A549 (cell line): ENCODE data around the gene TBC1D25. TPM values are rescaled to one million over a fixed set of nuclear protein-coding genes. Genes with fewer than 3 reads are reported as not detected.
A peak's percentile ranks its signal among the peaks of the same experiment; 100 is the strongest.
"Not testable (repeated sequence)": the region's sequence is repeated elsewhere in the genome, so short reads cannot be mapped to it uniquely, and the experiment has no call there.

ENCODE experiments used
- ATAC-seq, 2 experiments: fragments of 200-7000 bp in 1 of 2; fragments of >200 bp in 1 of 2; cut with Nextera tagmentation in 1 of 2; cut with Tn5 transposase in 1 of 2; 3 replicates each; pipeline versions ENCODE4 v1.8.0 to v1.9.1; 2018 to 2020; ENCODE audit warnings: mild to moderate bottlenecking in 1 of 2, moderate library complexity in 1 of 2
- CTCF ChIA-PET: fragments of 300-600 bp; sonication (Branson Sonifier 250); formaldehyde crosslinking; extraction: SDS; loops from one replicate; lab custom pipeline; 2021; ENCODE audit warnings: antibody characterized with exemption, inconsistent platforms; lab: Yijun Ruan, JAX
- POLR2A ChIA-PET: fragments of 350-600 bp; formaldehyde crosslinking; extraction: SDS; loops from one replicate; lab custom pipeline; 2021; ENCODE audit warnings: antibody characterized with exemption, inconsistent platforms; lab: Yijun Ruan, JAX
- DNase-seq, 2 experiments: peaks; one replicate each; pipeline versions ENCODE4 v3.0.0 to v3.0.0-alpha.2; 2011 to 2016; ENCODE audit warnings: low read depth in 1 of 2, low spot score in 1 of 2
- FAIRE-seq: peaks from 2 replicates; lab custom pipeline; 2011; peaks lifted over from hg19 to GRCh38; lab: Jason Lieb, UNC
- H3K27ac ChIP-seq, 2 experiments: fragments of >200 bp; sonication (Bioruptor Twin); formaldehyde crosslinking; 3 replicates each; pipeline ENCODE4 v1.5.1; 2016 to 2017
- H3K4me1 ChIP-seq: fragments of >200 bp; sonication (Bioruptor Twin); formaldehyde crosslinking; 3 replicates; pipeline ENCODE4 v1.6.1; 2016
- H3K4me2 ChIP-seq: fragments of >200 bp; sonication (Bioruptor Twin); formaldehyde crosslinking; 3 replicates; pipeline ENCODE4 v1.6.1; 2016
- H3K4me3 ChIP-seq: fragments of >200 bp; sonication (Bioruptor Twin); formaldehyde crosslinking; 3 replicates; pipeline ENCODE4 v1.5.1; 2016
- H3K9me3 ChIP-seq: fragments of >200 bp; sonication (Bioruptor Twin); formaldehyde crosslinking; 3 replicates; pipeline ENCODE4 v1.6.1; 2016
- CEBPB ChIP-seq, 2 experiments: fragments of >200 bp in 1 of 2; sonication (Bioruptor Twin) in 1 of 2; formaldehyde crosslinking in 1 of 2; IDR thresholded peaks; 2 replicates each; pipeline ENCODE4 v1.6.1; 2012 to 2016
- EHF ChIP-seq: fragments of 250-450 bp; sonication (Bioruptor Pico); IDR thresholded peaks from 2 replicates; pipeline ENCODE4 v1.5.0; 2020; ENCODE audit warnings: mild to moderate bottlenecking
- FOSB ChIP-seq: fragments of 250-450 bp; sonication (Bioruptor Pico); IDR thresholded peaks from 2 replicates; pipeline ENCODE4 v1.5.0; 2020; ENCODE audit warnings: mild to moderate bottlenecking, moderate library complexity
- HOXB5 ChIP-seq: fragments of 250-450 bp; sonication (Bioruptor Pico); IDR thresholded peaks from 2 replicates; pipeline ENCODE4 v1.5.0; 2020; ENCODE audit warnings: mild to moderate bottlenecking, moderate library complexity
- KDM1A ChIP-seq: fragments of 200-600 bp; sonication (generic); IDR thresholded peaks from 2 replicates; pipeline ENCODE4 v1.6.1; 2016; ENCODE audit warnings: low read depth, mild to moderate bottlenecking
- KDM5A ChIP-seq: fragments of 200-600 bp; sonication (generic); IDR thresholded peaks from 2 replicates; pipeline ENCODE4 v1.6.1; 2016; ENCODE audit warnings: antibody characterized with exemption, mild to moderate bottlenecking
- MAZ ChIP-seq: fragments of 150-350 bp; IDR thresholded peaks from 2 replicates; pipeline ENCODE4 v1.6.1; 2014; ENCODE audit warnings: antibody characterized with exemption, low read depth, low read length, borderline replicate concordance
- MYC ChIP-seq: IDR thresholded peaks from 2 replicates; pipeline ENCODE4 v1.6.1; 2012; ENCODE audit warnings: mild to moderate bottlenecking, inconsistent platforms, low read length, improper control_type of control experiment, borderline replicate concordance
- PHF8 ChIP-seq: fragments of 200-600 bp; sonication (generic); IDR thresholded peaks from 2 replicates; pipeline ENCODE4 v1.6.1; 2016; ENCODE audit warnings: low read depth, mild to moderate bottlenecking, antibody characterized with exemption, moderate library complexity, borderline replicate concordance
- POLR2AphosphoS2 ChIP-seq: conservative IDR thresholded peaks from 2 replicates; pipeline ENCODE4 v1.6.1; 2012; ENCODE audit warnings: low read length, improper control_type of control experiment, inconsistent platforms
- TFCP2L1 ChIP-seq: fragments of 250-450 bp; sonication (Bioruptor Pico); IDR thresholded peaks from 2 replicates; pipeline ENCODE4 v1.5.0; 2021; ENCODE audit warnings: mild to moderate bottlenecking
- TP53 ChIP-seq: fragments of 250-450 bp; sonication (Bioruptor Pico); IDR thresholded peaks from 2 replicates; pipeline ENCODE4 v1.5.0; 2021; ENCODE audit warnings: mild to moderate bottlenecking, moderate library complexity
- ZFP36 ChIP-seq: fragments of 450-650 bp; IDR thresholded peaks from 2 replicates; pipeline ENCODE4 v1.6.1; 2014; ENCODE audit warnings: borderline replicate concordance; ENCODE audit not compliant: partially characterized antibody
- ZNF302 ChIP-seq: fragments of 250-450 bp; sonication (Bioruptor Pico); IDR thresholded peaks from 2 replicates; pipeline ENCODE4 v1.9.0; 2021; ENCODE audit warnings: inconsistent platforms, mild to moderate bottlenecking, moderate library complexity
- WGBS: methylation state at CpG from one replicate; pipeline ENCODE4 v1.1.6; 2017; ENCODE audit errors: missing lambda C conversion rate; 5-methylcytosine and 5-hydroxymethylcytosine counted together
- polyA plus RNA-seq, 4 experiments: library from polyadenylated mRNA; depleted of rRNA in 3 of 4; stranded (reverse); fragments of >200 nt; fragmentation: RNase III in 1 of 4; extraction: RNeasy Plus Mini Kit Qiagen cat#74134 plus additional on column Dnase treatment in 1 of 4; gene quantifications; 2 replicates in 3 of 4; 3 replicates in 1 of 4; pipeline ENCODE4 v1.2.3, GENCODE V29; 2011 to 2017
- TF ChIP-seq, protein P1 (sequence below): fragments of >200 bp; sonication (Bioruptor Twin); formaldehyde crosslinking; IDR thresholded peaks from 3 replicates; pipeline ENCODE4 v1.6.1; 2016
- TF ChIP-seq, protein P2 (sequence below): fragments of 250-450 bp; sonication (Bioruptor Pico); IDR thresholded peaks from 2 replicates; pipeline ENCODE4 v1.5.0; 2020; ENCODE audit warnings: low read depth, mild to moderate bottlenecking, moderate library complexity
- TF ChIP-seq, protein P3 (sequence below): fragments of 200-600 bp; sonication (generic); IDR thresholded peaks from 2 replicates; pipeline ENCODE4 v1.6.1; 2016; ENCODE audit warnings: antibody characterized with exemption, mild to moderate bottlenecking, moderate library complexity

The TBC1D25 gene
- polyA plus RNA-seq, 2 of the 4 experiments (the other 2 are of a cell fraction) = 8.6 to 13.0 TPM

DNA sequence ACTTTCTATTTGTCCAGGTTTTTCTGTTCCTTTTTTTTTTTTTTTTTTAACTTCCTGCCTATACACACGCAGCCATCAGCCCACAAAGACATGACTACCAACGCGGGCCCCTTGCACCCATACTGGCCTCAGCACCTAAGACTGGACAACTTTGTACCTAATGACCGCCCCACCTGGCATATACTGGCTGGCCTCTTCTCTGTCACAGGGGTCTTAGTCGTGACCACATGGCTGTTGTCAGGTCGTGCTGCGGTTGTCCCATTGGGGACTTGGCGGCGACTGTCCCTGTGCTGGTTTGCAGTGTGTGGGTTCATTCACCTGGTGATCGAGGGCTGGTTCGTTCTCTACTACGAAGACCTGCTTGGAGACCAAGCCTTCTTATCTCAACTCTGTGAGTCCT is 15.8 kb upstream of the TBC1D25 start:
- whole genome bisulfite sequencing = 95% methylated on average over 12 of the region's 12 CpGs
- Histone ChIP-seq H3K27ac (no peak overlapping the region), H3K4me2 (no peak overlapping the region), H3K9me3 (no peaks in the 10 kb centered on the region), H3K4me3 (no peak overlapping the region), H3K4me1 (0 out of 3 replicates have a peak, but pooled peaks cover 3% of the 10 kb centered on the region)
- no peak for DNase-seq
- ATAC-seq = no peak
- ChIA-PET CTCF (no interaction called here), POLR2A (no interaction called here)
- no peak for FAIRE-seq
- TF ChIP-seq FOSB (CRISPR knock-in tag) (no peak), ZFP36 (no peak), POLR2AphosphoS2 (no peak), MAZ (no peak), CEBPB (IDR thresholded peaks at IDR 0.05) (no peak), KDM1A (no peak)
- TF ChIP-seq, protein P1, sequence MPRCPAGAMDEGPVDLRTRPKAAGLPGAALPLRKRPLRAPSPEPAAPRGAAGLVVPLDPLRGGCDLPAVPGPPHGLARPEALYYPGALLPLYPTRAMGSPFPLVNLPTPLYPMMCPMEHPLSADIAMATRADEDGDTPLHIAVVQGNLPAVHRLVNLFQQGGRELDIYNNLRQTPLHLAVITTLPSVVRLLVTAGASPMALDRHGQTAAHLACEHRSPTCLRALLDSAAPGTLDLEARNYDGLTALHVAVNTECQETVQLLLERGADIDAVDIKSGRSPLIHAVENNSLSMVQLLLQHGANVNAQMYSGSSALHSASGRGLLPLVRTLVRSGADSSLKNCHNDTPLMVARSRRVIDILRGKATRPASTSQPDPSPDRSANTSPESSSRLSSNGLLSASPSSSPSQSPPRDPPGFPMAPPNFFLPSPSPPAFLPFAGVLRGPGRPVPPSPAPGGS = no peak

DNA sequence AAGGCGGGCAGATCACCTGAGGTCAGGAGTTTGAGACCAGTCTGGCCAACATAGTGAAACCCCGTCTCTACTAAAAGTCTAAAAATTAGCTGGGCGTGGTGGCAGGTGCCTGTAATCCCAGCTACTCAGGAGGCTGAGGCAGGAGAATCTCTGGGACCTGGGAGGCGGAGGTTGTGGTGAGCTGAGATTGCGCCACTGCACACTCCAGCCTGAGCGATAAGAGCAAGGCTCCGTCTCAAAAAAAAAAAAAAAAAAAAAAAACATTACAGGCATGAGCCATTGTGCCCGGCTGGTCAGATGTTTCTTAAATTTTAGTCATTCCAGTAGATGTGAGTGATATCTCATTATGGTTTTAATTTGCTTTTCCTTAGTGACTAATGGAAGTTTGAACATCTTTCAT is 13.7 kb upstream of the TBC1D25 start:
- H3K4me2 ChIP-seq, DNase-seq, H3K9me3 ChIP-seq, FAIRE-seq, H3K4me1 ChIP-seq, ATAC-seq, H3K27ac ChIP-seq, H3K4me3 ChIP-seq, POLR2A ChIA-PET: not testable (repeated sequence)
- WGBS = 90% methylated on average over 8 of the region's 8 CpGs
- CTCF ChIA-PET = interaction anchor here (1.0 kb wide), 1 partner anchor 32 kb away, joined by 4 read pairs; no protein-coding TSS in a partner anchor

DNA sequence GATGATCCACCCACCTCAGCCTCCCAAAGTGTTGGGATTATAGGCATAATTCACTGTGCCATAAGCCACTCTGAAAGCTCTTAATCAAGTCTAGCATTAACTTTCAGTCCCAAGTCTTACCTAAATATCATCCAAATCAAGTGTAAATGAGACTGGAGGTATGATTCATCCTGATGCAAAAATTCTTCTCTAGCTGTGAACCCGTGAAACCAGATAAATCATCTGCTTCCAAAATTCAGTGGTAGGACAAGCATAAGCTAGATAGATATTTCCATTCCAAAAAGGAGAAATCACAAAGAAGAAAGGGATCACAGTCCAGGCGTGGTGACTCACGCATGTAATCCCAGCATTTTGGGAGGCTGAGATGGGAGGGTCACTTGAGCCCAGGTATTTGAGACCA is 8.8 kb upstream of the TBC1D25 start:
- ChIA-PET CTCF (no interaction called here), POLR2A (interaction anchor here (2.0 kb wide), 1 partner anchor 9 kb away, joined by 5 read pairs; the partner anchor contains the start of gene TBC1D25)
- FAIRE-seq (peak; percentile 32), DNase-seq (no peak), ATAC-seq (no peak)
- Histone ChIP-seq H3K4me3 (no peak overlapping the region), H3K9me3 (no peaks in the 10 kb centered on the region), H3K4me2 (peak overlapping the region; percentile 47; the same call in 2 of the 3 replicates), H3K4me1 (peaks cover 15% of the 10 kb centered on the region), H3K27ac (peak overlapping the region; percentile 69 to 80; a peak in 5 of 6 replicates)
- no peak for TF ChIP-seq ZNF302 (CRISPR knock-in tag)
- TF ChIP-seq, protein P2, sequence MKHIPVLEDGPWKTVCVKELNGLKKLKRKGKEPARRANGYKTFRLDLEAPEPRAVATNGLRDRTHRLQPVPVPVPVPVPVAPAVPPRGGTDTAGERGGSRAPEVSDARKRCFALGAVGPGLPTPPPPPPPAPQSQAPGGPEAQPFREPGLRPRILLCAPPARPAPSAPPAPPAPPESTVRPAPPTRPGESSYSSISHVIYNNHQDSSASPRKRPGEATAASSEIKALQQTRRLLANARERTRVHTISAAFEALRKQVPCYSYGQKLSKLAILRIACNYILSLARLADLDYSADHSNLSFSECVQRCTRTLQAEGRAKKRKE (CRISPR knock-in tag) = no peak
- no peak for TF ChIP-seq TP53
- TF ChIP-seq, protein P3, sequence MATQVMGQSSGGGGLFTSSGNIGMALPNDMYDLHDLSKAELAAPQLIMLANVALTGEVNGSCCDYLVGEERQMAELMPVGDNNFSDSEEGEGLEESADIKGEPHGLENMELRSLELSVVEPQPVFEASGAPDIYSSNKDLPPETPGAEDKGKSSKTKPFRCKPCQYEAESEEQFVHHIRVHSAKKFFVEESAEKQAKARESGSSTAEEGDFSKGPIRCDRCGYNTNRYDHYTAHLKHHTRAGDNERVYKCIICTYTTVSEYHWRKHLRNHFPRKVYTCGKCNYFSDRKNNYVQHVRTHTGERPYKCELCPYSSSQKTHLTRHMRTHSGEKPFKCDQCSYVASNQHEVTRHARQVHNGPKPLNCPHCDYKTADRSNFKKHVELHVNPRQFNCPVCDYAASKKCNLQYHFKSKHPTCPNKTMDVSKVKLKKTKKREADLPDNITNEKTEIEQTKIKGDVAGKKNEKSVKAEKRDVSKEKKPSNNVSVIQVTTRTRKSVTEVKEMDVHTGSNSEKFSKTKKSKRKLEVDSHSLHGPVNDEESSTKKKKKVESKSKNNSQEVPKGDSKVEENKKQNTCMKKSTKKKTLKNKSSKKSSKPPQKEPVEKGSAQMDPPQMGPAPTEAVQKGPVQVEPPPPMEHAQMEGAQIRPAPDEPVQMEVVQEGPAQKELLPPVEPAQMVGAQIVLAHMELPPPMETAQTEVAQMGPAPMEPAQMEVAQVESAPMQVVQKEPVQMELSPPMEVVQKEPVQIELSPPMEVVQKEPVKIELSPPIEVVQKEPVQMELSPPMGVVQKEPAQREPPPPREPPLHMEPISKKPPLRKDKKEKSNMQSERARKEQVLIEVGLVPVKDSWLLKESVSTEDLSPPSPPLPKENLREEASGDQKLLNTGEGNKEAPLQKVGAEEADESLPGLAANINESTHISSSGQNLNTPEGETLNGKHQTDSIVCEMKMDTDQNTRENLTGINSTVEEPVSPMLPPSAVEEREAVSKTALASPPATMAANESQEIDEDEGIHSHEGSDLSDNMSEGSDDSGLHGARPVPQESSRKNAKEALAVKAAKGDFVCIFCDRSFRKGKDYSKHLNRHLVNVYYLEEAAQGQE = no peak
- TF ChIP-seq POLR2AphosphoS2 = no peak
- no peak for TF ChIP-seq TFCP2L1
- TF ChIP-seq CEBPB (IDR thresholded peaks at IDR 0.05) = no peak
- TF ChIP-seq EHF (CRISPR knock-in tag) = no peak
- no peak for TF ChIP-seq PHF8
- no peak for TF ChIP-seq HOXB5 (CRISPR knock-in tag)
- no peak for TF ChIP-seq MYC
- no peak for TF ChIP-seq KDM5A
- 72% methylated on average over 3 of the region's 3 CpGs for WGBS
